ENCODE data around the gene TRAK1.

The TRAK1 gene

DNA sequence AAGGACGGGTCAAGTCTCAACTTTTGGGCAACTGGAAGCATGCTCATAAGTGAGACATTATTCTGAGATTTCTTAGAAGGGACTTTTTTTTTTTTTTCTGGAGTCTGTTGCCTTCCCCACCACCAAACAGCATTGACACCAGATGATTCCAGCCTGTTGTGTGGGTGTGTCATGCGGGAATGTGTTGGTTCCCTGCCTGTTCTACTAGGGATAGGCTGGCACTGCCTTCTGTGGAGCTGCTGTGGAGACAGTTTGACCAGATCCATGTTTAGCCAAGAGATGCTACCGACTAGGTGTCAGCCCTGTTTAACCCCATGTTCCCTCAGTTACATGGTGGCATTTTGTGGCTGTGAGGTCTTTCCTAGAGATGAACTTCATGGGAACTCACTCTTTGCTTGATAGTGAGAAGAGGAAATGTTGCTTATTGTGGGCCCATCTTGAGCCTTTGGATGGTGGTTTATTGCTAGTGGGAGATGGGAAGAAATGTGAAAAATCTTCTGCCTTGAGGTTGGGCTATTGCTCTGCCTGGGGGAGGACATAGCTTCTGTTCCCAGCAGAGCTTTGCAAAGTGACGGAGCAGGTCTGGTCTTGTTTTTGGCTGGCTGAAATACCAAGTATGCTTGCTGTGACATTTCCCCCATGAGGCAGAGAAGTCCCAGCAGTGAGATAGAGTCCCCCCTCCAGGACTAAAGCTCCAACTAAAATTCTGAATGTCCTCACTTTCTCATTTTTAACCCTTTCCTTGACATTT, 31.3 kb downstream of the TRAK1 start:
- no peak for DNase-seq (ENCODE audit: low read depth, low spot score)

DNA sequence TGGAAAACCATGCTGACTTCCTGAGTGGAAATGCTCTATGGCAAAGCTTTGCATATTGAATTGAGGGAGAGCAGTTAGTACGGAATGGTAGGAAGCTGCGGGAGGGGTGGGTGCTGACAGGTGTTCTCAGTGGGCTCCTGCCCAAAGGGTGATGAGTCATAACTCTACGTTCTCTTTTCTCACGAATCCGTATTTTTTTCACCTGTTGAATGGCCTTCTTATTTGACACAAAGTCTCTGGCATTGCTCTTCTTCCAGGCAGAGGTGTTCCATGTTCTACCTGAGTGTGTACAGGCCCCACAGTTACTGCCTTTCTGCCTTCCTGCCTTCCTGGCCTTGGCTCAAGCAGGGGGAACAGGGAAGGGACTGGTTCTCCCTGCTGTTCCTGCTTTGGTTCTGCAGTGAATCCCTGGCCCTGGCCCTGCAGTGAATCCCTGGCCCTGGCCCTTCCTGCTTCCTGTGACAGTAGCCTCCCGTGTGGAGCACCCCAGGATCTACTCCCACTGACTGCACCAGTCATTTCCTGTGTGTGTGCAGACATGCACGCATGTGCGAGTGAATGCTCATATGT, 31.9 kb downstream of the TRAK1 start:
- no peak for DNase-seq (ENCODE audit: low read depth, low spot score)

DNA sequence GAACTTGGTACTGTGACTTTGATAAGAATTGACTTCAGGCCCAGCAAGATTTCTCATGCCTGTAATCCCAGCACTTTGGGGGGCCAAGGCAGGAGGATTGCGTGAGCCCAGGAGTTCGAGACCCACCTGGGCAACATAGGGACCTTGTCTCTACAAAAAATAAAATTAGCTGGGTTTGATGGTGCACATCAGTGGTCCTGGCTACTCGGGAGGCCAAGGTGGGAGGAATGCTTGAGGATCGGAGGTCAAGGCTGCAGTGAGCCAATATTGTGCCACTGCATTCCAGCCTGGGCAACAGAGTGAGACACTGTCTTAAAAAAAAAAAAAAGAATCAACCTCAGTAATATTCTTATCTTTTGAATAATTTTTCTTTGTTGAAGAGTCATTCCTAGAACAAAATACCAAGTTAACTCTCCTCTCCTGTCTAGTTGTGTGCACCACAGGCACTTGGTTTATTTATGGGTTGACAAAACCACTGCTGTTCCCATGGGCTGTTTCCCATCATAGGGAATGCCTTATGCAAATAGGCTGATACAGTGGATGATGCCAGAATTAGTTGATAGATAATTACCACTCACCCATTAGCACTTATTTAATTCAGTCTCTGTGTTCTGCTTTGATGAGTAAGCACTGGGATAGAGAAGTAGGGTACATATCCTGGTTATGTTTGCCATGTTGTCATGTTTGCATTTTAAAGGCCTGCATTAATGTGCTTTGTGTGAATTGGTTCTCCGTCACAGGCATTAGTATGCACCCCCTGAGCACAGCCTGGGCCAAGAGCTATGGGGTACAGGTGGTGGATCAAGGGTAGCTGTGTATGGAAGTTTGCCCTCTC, 32.9 kb downstream of the TRAK1 start:
- no peak for DNase-seq (ENCODE audit: low read depth, low spot score)

DNA sequence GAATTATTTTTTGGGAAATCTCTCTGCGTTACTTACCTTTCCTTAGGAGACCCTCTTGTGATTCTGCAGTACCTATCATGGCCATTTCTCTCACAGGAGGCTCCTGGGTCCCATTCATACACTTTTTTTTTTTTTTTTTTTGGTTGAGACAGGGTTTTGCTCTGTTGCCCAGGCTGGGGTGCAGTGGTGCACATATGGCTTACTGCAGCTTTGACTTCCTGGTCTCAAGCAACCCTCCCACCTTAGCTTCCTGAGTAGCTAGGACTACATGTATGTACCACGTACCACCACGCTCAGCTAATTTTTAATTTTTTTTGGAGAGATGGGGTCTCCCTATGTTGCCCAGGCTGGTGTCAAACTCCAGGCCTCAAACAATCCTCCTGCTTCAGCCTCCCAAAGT, 36.1 kb downstream of the TRAK1 start:
- no peak for DNase-seq (ENCODE audit: low read depth, low spot score)

DNA sequence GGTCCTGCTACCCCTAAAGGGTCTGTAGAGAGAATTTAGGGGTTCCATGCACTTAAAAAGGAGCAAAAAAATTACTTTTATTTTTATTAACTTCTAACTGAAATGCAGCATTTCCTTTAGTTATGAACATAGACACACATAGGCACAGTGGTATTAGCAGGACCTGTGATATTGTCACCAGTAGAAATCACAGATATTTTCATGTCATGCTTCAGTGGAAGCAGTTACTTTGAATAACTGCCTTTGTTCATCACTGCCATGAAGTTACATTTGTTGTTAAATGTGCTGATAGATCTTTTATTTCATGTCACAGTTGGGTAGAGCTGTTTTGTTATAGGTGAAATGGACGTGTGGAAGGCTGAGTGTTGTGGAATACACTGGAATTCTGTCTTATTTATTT, 37.4 kb downstream of the TRAK1 start:
- no peak for DNase-seq (ENCODE audit: low read depth, low spot score)

DNA sequence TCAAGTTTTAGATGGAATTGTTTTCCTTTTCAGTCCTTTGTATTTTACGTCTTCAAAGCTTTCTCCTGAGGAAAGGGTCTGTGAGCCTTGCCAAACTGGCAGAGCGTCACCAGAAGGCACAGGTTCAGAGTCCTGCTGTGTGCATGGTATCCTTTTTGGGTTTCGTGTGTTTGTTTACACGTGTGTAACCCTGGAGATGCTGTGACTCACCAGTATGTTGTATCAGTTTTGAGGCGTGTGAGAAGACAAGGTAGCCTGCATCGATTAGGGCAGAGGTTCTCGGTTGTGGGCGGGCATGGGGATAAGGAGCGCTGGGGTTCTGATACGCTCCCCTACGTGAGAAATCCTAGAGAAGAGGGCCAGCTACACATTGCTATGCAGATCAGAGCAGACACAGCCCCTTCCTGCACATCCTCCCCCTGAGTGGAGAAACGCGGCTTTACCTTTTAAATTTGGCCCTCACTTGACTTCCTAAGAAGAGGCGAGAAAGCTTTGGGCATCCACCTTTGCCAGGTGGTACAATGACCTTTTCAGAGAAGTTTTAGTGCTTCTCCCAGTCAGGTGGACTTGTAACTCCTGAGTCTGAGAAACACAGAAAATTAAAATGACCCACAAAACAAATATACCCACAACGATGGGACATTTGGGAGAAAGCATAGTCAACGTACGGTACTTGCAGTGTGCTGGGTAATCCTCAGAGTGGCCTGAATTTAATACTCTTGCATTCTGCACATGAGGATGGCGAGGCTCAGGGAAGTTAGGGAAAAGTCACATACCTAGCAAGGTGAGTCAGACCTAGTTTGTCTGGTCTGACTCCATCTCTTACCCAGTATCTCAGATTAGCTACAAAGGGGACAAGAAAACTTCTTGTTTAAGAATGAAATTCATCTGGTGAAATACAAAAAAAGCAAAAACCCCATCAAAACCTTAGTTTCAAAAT, 38.1 kb downstream of the TRAK1 start:
- peak; percentile 27 for DNase-seq (ENCODE audit: low read depth, low spot score)

DNA sequence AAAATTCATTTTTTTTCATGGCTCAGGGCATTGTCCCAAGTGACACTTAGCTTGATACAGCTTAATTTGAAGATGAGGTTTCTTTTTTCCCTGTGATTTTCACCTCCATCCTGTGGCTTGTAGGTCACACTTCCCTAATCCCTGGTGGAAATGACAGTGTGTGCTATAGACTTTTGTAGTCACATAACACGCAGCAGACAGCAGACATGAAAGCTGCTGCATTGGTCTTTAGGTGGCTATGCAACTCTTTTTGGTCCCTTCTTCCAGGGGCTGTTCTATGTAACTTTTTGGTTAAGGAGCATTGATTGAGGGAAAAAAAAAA, 38.8 kb downstream of the TRAK1 start:
- no peak for DNase-seq (ENCODE audit: low read depth, low spot score)

DNA sequence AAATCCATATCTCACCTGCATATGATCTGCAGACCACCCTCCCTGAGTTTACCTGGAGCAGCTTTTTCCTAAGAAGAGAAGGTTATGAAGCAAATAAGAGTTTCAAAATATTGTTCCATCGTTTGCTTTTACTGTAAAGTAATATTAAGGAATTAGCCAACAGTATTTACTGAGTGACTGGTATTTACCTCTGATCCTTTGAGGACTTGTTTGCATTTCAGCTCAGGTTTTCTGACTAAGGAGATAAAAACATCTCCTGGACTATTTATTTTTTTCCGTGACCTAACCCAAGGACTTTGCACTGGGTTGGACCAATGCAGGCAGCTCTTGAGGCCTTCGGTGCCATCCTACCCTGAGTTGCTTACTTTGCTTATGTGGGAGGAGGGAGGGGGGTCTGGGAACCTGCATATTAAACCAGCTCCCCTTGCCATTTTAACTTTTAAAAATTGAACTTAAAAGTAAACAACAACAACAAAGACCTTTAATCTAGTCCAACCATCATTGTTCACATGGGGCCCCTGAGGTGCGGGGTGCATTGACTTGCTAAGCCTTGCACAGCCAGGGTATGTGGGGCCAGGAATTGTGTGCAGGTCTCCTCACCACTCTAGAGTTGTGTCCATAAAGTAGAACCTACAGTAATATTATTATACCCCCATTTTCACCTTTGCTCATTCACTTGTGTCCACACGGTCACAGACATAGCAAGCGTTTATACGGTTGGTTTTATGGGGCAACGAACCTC, 39.3 kb downstream of the TRAK1 start:
- no peak for DNase-seq (ENCODE audit: low read depth, low spot score)

DNA sequence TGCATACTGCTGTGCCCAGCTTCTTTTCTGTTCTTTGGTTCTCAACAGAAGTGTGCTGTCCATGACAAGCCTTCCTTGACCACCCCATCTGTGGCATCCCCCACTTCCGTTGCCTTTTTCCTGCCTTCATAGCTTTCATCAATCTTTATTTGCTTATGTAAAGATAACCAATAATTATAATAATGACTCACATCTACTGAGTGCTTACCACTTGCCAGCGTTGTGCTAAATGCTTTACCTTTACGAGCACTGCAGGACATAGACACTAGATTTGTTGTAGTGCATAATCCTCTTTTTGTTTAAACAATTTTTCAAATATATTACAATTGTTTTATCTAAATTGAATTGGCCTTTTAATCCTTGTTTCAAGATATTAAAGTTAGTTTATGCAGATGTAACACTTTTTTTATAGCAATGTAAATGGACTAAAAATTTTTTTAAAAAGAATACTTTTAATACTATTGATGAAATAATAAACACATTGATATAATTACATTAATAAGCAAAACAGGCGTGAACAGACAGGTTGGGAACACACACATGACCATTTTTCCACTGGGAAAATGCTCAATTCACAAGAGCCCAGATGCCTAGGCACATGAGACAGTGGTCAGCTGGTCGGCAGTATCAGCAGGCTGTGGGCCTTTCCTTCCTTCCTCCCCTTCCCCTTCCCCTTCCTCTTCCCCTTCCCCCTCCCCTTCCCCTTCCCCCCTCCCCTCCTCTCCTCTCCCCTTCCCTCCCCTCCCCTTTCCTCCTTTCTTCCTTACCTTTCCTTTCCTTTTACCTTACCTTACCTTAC, 42.5 kb downstream of the TRAK1 start:
- DNase-seq (ENCODE audit: low read depth, low spot score) = no peak

DNA sequence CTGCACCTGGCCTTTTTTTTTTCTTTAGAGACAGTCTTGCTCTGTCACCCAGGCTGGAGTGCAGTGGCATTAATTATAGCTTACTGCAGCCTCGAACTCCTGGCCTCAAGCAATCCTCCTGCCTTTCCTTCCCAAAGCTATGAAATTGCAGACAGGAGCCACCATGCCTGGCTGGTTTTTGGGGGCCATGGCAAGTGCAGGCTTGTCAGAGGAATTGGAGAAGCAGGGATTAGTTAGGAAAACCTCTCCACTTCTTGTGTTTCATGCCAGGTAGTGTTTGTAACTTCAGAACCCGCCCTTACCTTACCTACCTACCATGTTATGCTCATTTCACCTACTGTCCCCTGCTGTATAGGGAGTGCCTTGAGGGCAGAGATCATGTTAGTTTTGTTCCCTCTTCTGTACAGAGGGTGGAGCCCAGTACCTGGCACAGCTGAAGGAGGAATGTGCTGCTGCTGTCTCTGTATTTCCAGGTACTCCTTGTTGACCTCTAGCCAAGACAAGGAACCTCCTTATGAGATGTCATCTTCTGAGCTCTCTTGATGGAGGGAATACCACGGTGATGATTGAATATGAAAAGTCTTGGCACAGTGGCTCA, 43.8 kb downstream of the TRAK1 start:
- no peak for DNase-seq (ENCODE audit: low read depth, low spot score)

DNA sequence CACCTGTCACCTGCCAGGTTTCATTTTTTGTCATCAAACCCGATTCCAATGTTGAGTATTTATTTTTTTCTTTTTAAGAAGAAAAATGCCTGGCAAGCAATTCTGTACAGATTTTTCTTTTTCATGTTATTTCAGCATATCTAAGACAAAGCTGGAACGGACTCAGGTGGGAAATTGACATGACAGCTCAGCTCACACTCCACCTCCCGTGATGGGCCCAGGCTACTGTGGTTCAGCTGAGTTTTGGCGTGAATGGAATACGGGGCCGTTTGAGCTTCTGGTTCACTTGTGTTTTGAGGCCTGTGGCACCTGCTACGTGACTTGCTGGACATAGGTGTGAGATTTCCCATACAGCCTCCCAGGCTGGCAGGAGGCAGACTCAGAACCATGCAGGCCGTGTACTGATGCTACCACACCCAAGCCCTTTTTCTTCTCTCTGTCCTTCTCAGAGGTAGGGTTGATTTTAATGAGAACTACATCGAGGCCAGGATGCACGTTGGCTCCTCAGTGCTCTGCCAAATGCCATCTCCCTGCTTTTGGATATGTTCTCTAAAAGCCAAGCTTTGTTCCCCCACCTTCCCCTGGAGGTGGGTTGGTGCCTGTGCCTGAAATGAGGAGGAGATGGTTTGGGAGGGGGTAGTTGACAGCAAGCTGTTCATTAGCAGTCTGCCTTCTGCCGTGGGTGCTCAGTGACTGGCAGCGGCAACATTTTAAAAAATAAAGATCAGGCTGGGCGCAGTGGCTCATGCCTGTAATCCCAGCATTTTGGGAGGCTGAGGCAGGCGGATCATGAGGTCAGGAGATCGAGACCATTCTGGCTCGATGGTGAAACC, 48.7 kb downstream of the TRAK1 start:
- no peak for DNase-seq (ENCODE audit: low read depth, low spot score)

DNA sequence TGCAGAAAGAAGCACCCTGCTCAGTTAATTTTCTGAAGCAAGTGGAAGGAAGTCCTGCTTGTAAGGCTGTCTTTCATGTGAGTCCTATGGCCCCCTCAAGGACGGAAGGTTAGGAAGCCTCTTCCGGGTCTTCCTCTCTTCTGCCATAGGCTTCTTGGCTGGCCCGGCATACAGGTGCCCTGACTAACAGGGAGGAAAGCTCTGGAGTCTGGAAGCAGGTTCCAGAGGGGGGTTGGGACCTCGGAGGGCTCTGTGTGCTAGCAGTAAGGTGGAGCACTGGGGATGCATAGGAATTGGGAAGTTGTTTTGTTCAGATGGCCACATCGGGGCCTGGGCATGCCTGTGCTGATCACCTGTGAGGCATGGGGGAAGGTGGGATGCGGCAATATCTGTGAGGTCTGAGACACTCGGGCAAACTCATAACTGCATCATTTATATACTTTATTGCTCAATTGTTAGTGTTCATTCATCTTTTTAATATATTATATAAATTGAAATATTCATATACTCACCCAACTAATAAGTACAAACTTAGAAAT, 49.6 kb downstream of the TRAK1 start:
- no peak for DNase-seq (ENCODE audit: low read depth, low spot score)

DNA sequence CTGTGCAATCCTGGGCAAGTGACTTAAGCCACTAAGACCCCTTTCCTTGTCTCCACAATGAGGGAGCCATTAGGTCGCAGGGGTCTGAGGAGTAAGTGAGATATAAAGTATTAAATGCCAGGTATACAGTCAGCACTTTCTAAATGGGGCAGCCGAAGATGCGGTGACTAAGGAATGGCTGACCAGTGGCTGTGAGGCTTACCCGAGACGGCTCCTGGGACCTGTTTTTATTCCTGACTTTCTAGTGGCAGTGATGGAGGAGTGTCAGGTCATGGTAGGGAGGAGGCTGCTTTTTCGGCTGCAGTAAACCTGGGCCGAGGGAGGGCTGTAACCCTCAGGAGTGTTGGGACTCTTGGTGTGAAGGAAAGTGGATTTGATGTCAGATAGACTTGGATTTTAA, 52.3 kb downstream of the TRAK1 start:
- no peak for DNase-seq (ENCODE audit: low read depth, low spot score)

DNA sequence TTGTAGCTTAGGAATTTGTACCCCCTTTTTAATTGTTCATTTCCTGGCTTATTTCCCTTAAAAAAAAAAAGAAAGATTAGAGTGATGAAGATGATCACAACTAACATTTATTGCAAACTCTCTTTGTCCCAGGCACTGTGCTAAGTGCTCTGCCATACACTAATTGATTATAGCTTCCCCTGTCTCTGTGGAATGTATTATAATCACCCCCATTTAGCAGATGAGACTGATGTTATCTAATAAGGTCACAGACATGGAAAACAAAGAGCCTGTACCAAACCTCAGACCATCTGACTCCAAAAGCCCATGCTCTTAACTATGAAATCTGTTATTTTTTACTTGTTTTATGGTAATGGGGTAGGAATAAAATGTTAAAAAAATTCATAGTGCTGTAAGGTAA, 53.1 kb downstream of the TRAK1 start:
- no peak for DNase-seq (ENCODE audit: low read depth, low spot score)

DNA sequence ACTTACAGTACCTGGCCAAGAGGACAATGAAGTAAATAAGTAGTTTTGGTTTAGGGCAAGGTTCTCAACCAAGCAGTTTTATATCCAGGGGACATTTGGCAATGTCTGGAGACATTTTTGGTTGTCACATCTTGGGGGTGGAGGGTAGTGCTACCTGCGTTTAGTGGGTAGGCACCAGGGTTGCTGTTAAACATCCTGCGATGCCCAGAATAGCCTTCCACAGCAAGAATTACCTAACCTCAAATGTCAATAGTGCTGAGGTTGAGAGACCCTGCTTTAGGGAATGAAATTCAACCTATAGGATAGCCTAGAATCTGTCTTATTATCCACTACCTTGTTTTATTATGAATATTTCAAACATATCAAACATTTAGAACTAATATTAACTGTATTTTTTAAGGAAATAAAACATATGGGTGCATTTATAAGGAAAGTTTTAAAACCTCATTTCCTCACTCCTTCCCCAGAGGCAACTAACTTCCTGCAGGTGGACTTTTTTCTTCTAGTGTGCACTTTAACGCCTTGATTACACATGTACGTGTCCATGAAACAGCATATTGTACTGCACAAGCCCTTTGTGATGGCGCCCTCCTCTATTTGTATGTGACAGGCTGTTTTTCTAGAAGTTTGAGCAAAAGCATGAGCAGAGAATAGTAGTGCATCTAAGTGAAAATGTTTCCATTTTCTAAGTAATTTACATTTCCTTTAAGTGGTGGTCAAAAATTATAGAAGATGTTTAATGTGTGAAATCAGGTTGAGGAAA, 57.1 kb downstream of the TRAK1 start:
- DNase-seq (ENCODE audit: low read depth, low spot score) = no peak

DNA sequence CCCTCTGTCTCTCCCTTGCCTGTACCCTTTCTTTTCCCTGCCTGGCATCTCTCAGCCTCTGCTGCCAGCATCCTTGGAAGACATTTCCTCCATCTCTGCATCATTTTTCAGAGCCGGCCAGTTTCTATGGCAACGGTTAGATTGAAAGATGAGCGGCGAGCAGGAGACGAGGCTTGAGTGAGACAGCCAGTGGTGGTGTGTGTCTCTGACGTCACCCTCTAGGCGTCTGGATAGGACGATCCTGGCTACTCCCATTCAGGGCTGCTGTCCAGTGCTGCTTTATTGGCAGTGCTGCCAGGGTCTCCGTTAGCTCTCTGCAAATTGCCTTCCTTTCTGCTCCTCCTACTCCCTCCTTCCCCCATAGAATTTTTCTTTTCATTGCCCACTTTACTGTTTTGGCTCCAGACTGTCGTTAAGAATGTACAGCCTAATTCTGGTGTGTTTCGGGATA, 57.9 kb downstream of the TRAK1 start:
- DNase-seq (ENCODE audit: low read depth, low spot score) = peak; percentile 93

DNA sequence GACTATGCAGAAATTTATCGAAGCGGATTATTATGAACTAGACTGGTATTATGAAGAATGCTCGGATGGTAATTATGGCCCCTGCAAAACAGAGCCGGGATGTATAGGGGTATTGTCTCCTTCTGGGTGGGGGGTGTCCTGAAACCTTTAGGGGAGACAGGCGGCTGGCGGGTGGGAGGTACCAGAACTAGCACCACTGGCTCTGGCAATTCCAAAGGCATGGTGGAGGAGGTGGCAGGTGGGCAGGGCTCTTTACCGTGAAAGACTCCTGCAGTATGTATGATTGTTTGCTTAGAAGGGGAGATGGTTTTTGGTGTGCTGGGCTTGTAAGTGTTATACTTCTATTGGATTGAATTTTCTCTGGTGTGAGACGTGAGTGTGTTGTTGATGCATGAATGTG, 58.4 kb downstream of the TRAK1 start:
- DNase-seq (ENCODE audit: low read depth, low spot score) = no peak

DNA sequence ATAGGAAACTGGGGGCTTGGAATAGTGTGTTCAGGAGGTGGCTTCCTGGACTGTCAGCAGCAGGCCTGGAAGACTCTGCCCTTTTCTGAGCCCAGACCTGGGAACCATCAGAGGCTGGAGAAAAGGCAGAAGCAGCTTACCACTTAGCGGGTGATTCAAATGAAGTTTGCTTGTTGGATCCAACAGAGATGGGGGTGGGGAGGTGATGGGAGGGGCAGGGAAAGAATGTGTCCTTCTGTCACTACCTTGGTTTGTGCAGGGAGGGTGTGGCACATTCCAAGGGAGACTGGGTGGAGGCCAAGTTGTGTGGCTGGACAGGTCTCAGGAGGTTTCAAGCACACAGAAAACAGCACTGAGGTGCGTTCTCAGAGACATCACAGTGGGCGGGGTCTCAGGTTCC, 58.8 kb downstream of the TRAK1 start:
- no peak for DNase-seq (ENCODE audit: low read depth, low spot score)
